ENCODE results near the gene PARD3B.

PARD3B gene

GRCh38 chr2:204539019-204539385, 6.3 kb upstream of the PARD3B start:
- TF ChIP-seq, protein P1, sequence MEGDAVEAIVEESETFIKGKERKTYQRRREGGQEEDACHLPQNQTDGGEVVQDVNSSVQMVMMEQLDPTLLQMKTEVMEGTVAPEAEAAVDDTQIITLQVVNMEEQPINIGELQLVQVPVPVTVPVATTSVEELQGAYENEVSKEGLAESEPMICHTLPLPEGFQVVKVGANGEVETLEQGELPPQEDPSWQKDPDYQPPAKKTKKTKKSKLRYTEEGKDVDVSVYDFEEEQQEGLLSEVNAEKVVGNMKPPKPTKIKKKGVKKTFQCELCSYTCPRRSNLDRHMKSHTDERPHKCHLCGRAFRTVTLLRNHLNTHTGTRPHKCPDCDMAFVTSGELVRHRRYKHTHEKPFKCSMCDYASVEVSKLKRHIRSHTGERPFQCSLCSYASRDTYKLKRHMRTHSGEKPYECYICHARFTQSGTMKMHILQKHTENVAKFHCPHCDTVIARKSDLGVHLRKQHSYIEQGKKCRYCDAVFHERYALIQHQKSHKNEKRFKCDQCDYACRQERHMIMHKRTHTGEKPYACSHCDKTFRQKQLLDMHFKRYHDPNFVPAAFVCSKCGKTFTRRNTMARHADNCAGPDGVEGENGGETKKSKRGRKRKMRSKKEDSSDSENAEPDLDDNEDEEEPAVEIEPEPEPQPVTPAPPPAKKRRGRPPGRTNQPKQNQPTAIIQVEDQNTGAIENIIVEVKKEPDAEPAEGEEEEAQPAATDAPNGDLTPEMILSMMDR (IDR thresholded peaks at IDR 0.05; ENCODE audit: control insufficient read depth, extremely low read depth, insufficient read depth): no peak
- H3K4me3 ChIP-seq (ENCODE audit: low read depth, low read length): no peak overlapping the region
- DNase-seq (ENCODE audit: low read depth): no peak

- TF ChIP-seq, protein P1 (IDR thresholded peaks at IDR 0.05; ENCODE audit: control insufficient read depth, extremely low read depth, insufficient read depth): no peak
- DNase-seq (ENCODE audit: low read depth): no peak
These were observed 3.6 kb upstream of the PARD3B start for GRCh38 chr2:204541637-204542036.

DNA sequence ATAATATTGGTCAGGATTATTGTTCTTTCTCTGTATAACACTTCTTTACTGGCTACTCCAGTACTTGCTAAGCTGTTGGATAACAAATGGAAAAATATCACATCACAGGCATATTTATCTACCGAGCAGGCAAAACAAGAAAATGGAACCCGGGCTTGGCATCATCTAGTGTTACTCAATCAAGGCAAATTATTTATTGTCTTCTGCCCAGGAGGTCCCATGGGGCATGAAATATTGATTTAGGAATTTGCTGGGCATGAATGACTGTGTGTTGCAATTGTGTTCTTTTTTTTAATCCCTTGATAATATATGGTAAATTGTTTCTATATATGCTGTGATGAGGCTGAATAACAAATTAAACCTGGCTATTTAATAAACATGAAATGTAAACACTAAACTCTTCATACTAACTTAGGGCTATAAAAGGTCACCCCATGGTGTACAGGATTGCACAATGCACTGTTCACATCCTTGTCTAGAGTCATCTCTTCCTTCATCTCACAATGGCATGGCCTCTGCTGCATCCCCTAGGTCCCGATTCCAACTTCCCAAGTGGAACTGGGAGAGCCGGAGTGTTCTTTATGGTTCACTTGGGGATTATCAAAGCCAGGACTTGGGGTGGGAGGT, 2.2 kb upstream of the PARD3B start:
- H3K4me3 ChIP-seq (ENCODE audit: low read depth, low read length): no peak overlapping the region
- DNase-seq (ENCODE audit: low read depth): no peak
- TF ChIP-seq, protein P1 (IDR thresholded peaks at IDR 0.05; ENCODE audit: control insufficient read depth, extremely low read depth, insufficient read depth): no peak

More at GRCh38 chr2:204541637-204542036, 3.6 kb upstream of the PARD3B start:
- no peak overlapping the region for H3K4me3 ChIP-seq (ENCODE audit: low read depth, low read length)

DNA sequence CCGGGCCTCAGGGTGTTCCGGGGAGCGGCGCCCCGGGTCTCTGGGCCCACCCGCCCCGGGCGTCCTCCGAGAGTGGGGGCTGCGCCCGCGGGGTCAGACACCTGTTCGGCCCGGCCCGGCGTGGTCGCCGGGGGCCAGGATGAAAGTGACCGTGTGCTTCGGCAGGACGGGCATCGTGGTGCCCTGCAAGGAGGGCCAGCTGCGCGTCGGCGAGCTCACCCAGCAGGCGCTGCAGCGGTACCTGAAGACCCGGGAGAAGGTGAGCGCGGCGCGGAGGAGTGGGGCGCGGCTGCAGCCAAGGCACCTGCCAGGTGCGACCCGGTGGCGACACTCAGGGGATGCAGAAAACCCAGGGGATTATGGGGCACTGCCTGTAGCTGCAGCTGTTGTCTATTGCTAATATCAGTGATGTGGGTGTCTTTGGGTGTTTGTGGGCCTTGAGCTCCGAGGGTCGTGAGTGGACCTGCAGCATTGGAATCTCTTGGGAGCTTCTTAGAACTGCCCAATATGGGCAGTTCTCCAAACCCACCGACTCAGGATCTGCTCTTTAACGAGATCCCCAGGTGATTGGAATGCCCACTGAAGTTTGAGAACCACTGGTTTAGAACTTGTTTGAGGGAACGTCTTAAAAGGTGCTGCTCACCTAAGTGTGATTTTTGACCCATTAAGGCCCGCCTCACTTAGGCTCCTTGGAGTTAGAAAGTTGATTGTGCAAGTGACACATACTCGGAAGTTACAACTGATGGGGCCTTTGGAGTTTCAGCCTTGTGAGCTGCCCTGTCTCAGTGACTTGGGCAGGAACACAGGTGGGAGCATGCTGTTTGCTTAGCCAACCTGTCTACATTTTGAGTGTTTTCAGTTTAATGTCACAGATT, 823 bp downstream of the PARD3B start:
- peak overlapping the region; percentile 64 for H3K4me3 ChIP-seq (ENCODE audit: low read depth, low read length)
- no peak for DNase-seq (ENCODE audit: low read depth)
- TF ChIP-seq, protein P1 (IDR thresholded peaks at IDR 0.05; ENCODE audit: control insufficient read depth, extremely low read depth, insufficient read depth): no peak

GRCh38 chr2:204550751-204551511, 5.7 kb downstream of the PARD3B start:
- DNase-seq (ENCODE audit: low read depth): no peak
- TF ChIP-seq, protein P1 (IDR thresholded peaks at IDR 0.05; ENCODE audit: control insufficient read depth, extremely low read depth, insufficient read depth): no peak
- no peak overlapping the region for H3K4me3 ChIP-seq (ENCODE audit: low read depth, low read length)

- TF ChIP-seq, protein P1 (IDR thresholded peaks at IDR 0.05; ENCODE audit: control insufficient read depth, extremely low read depth, insufficient read depth): no peak
- H3K4me3 ChIP-seq (ENCODE audit: low read depth, low read length): no peak overlapping the region
- no peak for DNase-seq (ENCODE audit: low read depth)
These were observed 6.2 kb downstream of the PARD3B start for GRCh38 chr2:204551512-204551863.
